Epithelial cell of prostate (primary cell): Measurements from ENCODE around the gene SFXN3.

Source experiments
- DNase-seq: peaks from one replicate; pipeline ENCODE4 v3.0.0-alpha.2; 2011; ENCODE audit warnings: low read depth, low spot score
- H3K27ac ChIP-seq: fragments of 450-650 bp; 2 replicates; pipeline ENCODE4 v1.5.1; 2017; ENCODE audit warnings: mild to moderate bottlenecking

The SFXN3 gene

DNA sequence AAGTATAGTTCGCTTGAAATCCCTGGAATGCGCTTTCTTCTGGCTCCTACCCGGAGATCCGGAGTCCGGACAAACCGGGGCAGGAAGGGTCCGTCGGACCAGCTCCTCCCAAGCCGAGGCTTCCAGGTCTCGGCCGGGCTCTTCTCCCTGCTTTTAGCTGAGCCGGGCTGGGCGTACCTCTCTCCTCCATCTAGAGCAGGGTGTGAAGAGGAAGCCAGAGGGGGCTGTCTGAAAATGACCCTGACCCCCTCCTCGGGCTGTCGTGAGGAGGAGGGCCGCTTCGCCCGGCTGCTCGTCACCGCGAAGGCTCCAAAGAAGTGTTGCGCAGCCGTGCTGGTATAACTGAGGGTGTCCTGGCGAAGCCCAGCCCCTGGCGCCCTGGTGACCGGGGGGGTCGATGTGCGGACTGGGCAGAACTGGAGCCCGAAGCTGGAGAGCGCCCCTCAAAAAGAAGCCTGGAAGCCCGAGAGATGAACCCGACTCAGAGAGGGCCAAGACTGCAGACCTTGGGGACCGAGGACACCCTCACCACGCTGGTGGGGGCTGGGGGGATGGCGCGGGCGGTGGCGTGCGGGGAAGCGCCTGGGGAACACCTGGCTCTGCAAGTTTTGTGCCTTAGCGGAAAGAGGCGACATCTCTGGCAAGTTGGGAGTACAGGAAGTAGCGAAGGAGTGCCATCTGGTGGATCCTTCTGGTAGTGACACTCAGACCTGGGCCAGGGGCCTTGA, 36.5 kb downstream of the SFXN3 start:
- DNase-seq: no peak
- peak overlapping the region; percentile 13 for H3K27ac ChIP-seq

DNA sequence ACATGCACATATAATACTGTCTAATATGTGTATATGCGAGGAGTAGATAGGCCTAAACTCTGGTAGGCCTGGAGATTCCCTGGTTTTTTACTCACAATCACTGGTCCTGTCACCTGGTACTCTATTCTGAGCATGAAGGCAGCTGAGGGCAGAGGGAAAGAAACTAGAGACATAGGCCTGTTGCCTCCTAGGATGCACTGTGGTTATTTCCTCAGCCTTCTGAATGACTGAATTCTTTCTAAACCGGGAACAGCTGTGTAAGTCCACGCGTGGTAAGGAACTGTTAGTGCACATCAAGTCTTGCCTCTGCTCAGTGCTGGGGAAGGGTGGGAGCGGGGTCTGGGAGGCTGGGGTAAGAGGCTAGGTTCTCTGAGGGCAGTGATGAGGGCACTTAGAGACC, 38.4 kb downstream of the SFXN3 start:
- H3K27ac ChIP-seq: no peak overlapping the region
- no peak for DNase-seq

GRCh38 chr10:101070098-101070497, 39.1 kb downstream of the SFXN3 start:
- no peak overlapping the region for H3K27ac ChIP-seq
- DNase-seq: no peak

DNA sequence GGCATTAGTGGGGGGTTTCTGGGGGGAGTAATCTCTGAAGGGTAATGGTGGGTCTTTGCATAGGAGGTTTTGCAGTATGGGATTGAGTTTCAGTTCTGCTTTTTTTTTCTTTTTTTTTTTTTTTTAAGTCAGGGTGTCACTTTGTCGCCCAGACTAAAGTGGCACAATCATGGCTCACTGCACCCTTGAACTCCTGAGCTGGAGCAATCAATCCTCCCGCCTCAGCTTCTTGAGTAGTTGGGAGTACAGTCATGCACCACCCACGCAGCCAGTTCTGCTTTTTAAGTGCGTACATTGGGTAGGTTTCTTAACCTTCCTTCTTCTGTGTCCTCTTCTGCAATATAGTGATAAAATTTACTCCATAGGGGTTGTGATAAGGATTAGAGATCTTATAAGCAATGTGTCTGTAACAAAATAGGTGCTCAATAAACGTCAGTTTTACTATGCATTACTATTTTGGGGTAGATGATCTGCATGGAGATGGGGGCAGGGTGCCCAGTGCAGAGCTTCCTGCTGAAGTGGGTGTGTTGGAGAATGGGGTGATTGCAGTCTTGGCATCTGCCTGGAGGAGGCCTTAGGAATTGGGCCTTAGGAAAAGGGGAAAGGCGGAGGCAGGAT, 40.3 kb downstream of the SFXN3 start:
- no peak overlapping the region for H3K27ac ChIP-seq
- no peak for DNase-seq

GRCh38 chr10:101071885-101072433, 40.9 kb downstream of the SFXN3 start:
- no peak overlapping the region for H3K27ac ChIP-seq
- DNase-seq: no peak

DNA sequence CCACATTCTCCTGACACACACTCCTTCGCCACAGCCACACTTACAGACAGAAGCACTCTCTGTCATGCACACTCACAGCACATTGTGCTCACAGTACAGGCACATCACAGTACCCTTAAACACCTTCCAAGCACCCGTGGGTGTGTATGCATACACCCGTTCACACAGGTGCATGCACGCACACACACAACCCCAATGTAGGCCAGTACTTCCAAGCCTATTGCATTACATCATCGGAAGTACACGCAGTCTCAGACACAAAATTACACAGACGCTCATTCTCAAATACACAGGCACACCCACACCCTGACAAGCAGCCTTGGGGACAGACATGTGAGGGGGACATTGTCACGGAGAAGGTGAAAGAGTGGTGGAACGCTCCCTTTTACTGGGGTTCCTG, 41.9 kb downstream of the SFXN3 start:
- DNase-seq: no peak
- H3K27ac ChIP-seq: no peak overlapping the region

DNA sequence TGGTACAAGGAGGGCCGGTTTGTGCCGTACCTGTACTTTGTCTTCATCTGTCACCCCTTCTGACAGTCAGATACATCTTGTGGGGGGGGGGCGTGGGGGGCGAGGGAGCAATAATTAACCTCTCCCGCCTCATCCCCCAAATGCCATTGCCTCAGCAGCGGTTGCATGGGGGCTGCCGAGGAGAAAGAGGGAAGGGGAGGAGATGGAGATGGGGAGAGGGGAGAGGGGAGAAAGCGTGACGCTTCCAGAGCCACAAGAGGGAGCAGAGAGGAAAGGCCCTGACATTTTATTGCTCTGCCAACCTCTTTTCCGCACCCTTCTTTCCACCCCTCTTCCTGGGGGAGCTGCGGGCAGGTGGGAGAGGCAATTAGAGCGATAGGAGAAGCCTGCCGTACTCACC, 42.6 kb downstream of the SFXN3 start:
- H3K27ac ChIP-seq: no peak overlapping the region
- DNase-seq: no peak

DNA sequence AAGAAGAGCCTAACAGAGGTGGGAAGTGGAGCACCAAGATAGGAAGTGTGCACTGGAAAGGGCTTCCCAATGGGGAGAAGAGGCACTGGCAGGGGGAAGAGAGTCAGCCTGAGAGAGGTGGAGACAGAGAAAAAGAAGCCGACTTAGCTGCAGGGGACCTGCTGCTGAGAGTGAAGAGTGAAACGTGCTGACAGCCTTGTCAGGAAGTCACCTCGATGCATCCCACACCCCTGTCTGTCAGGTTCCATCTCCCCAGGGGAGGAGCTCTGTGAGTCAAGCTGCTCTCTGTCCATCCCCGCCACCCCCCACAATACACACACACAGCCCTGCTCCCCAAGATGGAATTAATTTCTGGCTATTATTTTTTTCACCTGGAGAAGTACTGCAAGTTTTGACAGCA, 44.7 kb downstream of the SFXN3 start:
- H3K27ac ChIP-seq: no peak overlapping the region
- DNase-seq: no peak

DNA sequence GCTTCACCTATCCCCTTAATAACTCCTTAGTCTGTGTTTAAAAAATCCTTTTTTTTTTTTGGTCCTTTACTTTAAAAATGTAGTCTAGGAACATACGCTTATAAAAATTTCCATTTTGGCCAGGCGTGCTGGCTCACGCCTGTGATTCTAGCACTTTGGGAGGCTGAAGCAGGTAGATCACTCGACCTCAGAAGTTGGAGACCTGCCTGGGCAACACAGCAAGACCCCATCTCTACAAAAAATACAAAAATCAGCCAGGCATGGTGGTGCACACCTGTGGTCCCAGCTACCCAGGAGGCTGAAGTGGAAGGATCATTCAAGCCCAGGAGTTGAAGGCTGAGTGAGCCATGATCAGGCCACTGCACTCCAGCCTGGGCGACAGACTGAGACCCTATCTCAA, 45.6 kb downstream of the SFXN3 start:
- DNase-seq: no peak
- no peak overlapping the region for H3K27ac ChIP-seq

GRCh38 chr10:101079874-101080273, 48.8 kb downstream of the SFXN3 start:
- H3K27ac ChIP-seq: no peak overlapping the region
- DNase-seq: no peak

DNA sequence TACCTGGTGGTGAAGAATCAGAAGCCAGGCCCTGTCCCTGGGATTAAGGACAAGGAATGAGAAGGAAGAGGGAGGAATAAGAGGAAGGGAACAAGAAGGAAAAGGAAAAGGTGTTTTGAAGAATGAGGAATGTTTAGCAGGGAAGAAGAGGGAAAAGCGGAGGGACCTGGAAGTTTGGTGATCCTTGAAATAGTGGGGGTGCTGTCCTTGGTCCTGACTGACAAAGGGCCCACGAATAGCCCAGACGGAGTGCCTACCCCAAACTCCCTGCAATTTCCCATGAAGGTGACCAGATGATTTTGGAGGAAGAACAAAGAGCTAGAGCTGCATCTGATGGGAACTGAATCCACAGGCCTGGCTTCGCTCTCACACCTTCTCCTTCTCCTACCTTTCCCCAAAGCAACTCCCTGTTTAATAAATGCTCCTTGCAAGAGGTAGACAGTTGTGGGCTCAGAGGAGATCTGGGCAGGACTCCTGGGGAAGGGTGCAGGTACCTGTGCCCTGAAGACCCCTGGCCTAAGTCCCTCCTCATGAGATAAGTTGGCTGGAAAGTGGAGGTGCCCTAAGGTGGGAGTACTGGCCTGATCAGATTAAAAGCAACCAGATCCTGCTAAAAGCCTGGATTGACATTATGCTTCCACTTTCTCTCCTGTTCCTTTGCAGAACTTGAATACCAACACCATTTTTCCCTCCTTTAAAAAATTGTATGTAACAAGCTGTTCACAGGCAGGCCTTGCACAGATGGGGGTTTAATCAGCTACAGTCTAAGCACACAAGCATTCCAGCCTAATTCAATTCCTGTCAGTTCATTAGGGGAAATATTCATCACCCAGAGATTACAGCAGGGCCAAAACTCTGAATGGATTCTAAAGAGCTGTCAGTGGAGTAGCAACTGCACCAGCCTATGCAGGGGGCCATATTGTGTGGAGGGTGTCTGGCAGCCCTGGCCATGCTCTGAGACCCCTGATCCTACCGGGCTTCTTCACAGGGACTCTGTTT, 50.2 kb downstream of the SFXN3 start:
- H3K27ac ChIP-seq: no peak overlapping the region
- DNase-seq: no peak

GRCh38 chr10:101085846-101086245, 54.8 kb downstream of the SFXN3 start:
- DNase-seq: peak; percentile 78
- no peak overlapping the region for H3K27ac ChIP-seq

- no peak overlapping the region for H3K27ac ChIP-seq
- DNase-seq: no peak
Observed at GRCh38 chr10:101087376-101087775, 56.3 kb downstream of the SFXN3 start.

DNA sequence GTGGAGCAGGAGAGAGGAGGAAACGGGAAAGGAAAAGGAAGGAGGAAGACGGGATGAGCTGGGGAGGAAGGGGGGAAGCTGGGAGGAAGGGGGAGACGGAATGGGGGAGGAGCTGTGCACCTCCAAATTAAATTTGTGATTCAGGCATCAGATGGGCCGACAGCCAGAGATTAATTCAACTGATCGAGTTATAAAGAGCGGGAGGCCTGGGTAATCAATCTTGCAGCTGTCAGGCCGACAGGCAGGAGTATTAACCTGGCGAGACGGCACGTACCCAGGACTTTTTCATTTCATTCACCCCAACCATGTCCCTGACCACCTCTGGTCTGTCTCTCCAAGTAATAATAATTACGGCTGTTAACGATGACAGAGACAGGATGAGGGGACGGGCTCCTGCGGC, 56.9 kb downstream of the SFXN3 start:
- no peak overlapping the region for H3K27ac ChIP-seq
- no peak for DNase-seq

DNA sequence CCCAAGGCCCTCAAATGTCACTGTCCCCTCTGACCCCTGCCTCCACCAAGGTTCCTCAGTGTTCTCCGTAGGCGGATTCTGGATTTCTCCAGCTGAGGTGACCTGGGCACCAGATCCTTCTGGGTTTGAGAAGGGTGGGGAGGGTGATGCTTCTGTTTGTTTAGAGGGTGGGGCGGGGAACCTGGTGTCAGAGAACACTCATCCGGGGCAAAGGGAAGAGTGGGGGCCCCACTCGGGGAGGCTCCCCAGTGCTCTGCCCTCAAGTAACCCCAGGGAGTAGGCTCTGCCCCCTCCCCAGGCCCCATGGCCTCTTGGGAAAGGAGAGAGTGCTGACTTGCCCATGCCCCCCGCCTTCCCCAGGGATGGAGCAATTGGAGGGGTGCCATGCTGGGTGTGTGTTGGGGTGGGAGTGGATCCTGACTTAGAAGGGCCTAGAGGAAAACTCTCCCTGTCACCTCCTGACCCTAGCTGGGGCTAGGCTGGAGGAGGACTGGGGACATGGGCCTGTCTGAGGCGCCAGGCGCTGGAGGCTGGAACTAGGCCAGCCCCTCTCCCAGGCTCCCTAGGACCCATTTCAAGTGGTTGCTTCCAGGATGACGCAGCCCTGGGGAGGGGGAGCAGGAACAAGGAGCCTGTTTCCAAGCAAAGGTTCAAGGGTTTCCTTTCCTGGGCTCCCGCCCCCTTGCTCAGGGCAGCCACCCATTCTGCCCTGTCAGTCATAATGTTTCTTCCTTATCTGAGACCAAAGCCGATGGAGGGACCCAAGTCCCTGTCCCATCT, 58.7 kb downstream of the SFXN3 start:
- no peak for DNase-seq
- H3K27ac ChIP-seq: no peak overlapping the region

DNA sequence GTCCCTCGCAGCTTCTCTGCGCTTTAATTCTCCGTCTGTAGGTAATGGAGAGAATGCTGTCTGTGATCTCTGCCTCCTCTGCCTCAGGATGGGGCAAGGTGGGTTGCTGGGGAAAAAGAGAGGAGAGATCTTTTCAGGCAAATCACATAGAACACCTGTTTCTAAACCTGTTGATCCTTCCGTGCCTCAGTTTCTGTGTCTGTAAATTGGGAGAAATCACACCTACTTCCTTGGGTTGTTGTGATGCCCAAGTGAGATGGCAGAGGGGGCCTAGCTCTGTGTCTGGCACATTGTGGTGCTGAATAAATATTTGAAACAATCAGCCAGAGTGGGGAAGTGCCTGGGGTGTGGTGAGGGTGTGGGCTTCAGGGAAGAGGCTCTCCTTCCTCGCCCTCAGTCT, 59.6 kb downstream of the SFXN3 start:
- no peak overlapping the region for H3K27ac ChIP-seq
- no peak for DNase-seq
